ENCODE results near the gene GPR143. TPM values are rescaled to one million over a fixed set of nuclear protein-coding genes. Genes with fewer than 3 reads are reported as not detected.

GPR143 gene
- total RNA-seq, 3 donors from 2014 or later (not counting 1 experiment from before 2014, with no cell fraction given): not detected

- Histone ChIP-seq H3K27me3 (ENCODE audit: control insufficient read depth, insufficient read depth, low read length) (peaks cover 2% of the 10 kb centered on the region), H3K4me1 (ENCODE audit: control insufficient read depth, insufficient read depth, low read length) (no peaks in the 10 kb centered on the region), H3K4me3 (ENCODE audit: low read length) (no peak within 1 kb of the TSS), H3K9me3 (ENCODE audit: control insufficient read depth, insufficient read depth, low read length) (no peaks in the 10 kb centered on the region), H3K27ac (ENCODE audit: low read length) (no peak within 1 kb of the TSS), H3K36me3 (ENCODE audit: control insufficient read depth, insufficient read depth, low read length) (no peaks in the 10 kb centered on the region)
- no peak within 1 kb of the TSS for H3K27ac Mint-ChIP-seq
- H3K4me1 Mint-ChIP-seq: no peaks in the 10 kb centered on the region
- H3K36me3 Mint-ChIP-seq: no peaks in the 10 kb centered on the region
- H3K4me3 Mint-ChIP-seq: peak within 1 kb of the TSS; percentile 65
- under 1% methylated on average over 114 of the region's 132 CpGs for WGBS (ENCODE audit: insufficient coverage)
- H3K9me3 Mint-ChIP-seq: no peaks in the 10 kb centered on the region
- ATAC-seq: peak in 1 of 3 donors; percentile 13
- no peak for TF ChIP-seq CTCF (IDR thresholded peaks at IDR 0.05)
- DNase-seq: no peak
- intact Hi-C loops (cut with micrococcal nuclease): no loop called here
- H3K27me3 Mint-ChIP-seq (ENCODE audit: low read depth in 2 of 2): peaks cover 12 to 43% of the 10 kb centered on the region in 2 donors
These were observed 20.5 kb upstream of the GPR143 start, which contains the start of gene SHROOM2 for GRCh38 chrX:9785944-9786797. Gene SHROOM2, plus strand, starts transcription at chrX:9786429. Its CDS starts 117 bp downstream, at chrX:9786546.

DNA sequence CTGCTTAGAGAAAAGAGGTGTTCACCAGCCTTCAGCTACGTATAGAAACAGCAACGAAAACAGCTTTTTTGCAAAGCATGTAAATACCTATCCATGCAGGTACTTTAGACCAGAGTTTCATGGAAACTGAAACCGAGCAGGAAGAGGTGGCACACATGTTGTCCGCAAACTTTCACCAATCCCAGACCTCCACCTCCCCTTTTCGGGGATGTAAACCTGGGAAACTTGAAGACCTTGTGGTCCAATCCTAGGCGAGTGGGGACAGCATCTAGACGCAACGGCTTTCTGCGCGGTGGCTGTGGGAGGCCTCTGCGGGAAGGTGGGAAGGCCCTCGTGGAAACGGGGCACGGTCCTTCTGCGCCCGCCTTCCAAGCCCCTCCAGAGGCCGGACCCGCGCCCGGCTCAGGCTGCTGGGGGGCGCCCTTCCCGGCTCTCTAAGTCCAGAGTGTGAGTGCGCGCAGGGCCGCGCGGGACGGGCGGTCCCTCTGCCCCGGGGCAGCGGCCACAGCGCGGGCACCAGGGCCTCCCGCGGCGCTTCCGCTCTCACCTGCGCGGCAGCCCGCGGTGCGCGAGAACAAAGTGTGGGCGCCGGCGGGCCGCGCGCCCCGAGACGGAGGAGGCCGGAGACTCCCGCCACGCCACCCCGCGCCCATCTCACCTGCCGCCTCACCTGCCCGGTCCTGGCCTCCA is 19.8 kb upstream of the GPR143 start:
- no peaks in the 10 kb centered on the region for H3K9me3 ChIP-seq (ENCODE audit: control insufficient read depth, insufficient read depth, low read length)
- H3K4me1 Mint-ChIP-seq: no peaks in the 10 kb centered on the region
- H3K36me3 ChIP-seq (ENCODE audit: control insufficient read depth, insufficient read depth, low read length): no peaks in the 10 kb centered on the region
- no peak for DNase-seq
- intact Hi-C loops (cut with micrococcal nuclease): no loop called here
- peaks cover 2% of the 10 kb centered on the region for H3K27me3 ChIP-seq (ENCODE audit: control insufficient read depth, insufficient read depth, low read length)
- ATAC-seq: peak in 1 of 3 donors; percentile 12
- no peaks in the 10 kb centered on the region for H3K9me3 Mint-ChIP-seq
- H3K4me1 ChIP-seq (ENCODE audit: control insufficient read depth, insufficient read depth, low read length): no peaks in the 10 kb centered on the region
- H3K27ac ChIP-seq (ENCODE audit: low read length): no peak overlapping the region
- no peak overlapping the region for H3K4me3 Mint-ChIP-seq
- no peak overlapping the region for H3K27ac Mint-ChIP-seq
- WGBS (ENCODE audit: insufficient coverage): 6% methylated on average over 56 of the region's 58 CpGs
- peaks cover 12 to 39% of the 10 kb centered on the region in 2 donors for H3K27me3 Mint-ChIP-seq (ENCODE audit: low read depth in 2 of 2)
- no peak overlapping the region for H3K4me3 ChIP-seq (ENCODE audit: low read length)
- H3K36me3 Mint-ChIP-seq: no peaks in the 10 kb centered on the region
- TF ChIP-seq CTCF (IDR thresholded peaks at IDR 0.05): no peak

- Histone ChIP-seq H3K9me3 (ENCODE audit: control insufficient read depth, insufficient read depth, low read length) (no peaks in the 10 kb centered on the region), H3K27ac (ENCODE audit: low read length) (no peak overlapping the region), H3K4me1 (ENCODE audit: control insufficient read depth, insufficient read depth, low read length) (no peaks in the 10 kb centered on the region), H3K27me3 (ENCODE audit: control insufficient read depth, insufficient read depth, low read length) (peaks cover 2% of the 10 kb centered on the region), H3K4me3 (ENCODE audit: low read length) (no peak overlapping the region), H3K36me3 (ENCODE audit: control insufficient read depth, insufficient read depth, low read length) (no peaks in the 10 kb centered on the region)
- no peaks in the 10 kb centered on the region for H3K36me3 Mint-ChIP-seq
- no peak for ATAC-seq
- no peaks in the 10 kb centered on the region for H3K9me3 Mint-ChIP-seq
- H3K27ac Mint-ChIP-seq: no peak overlapping the region
- 87% methylated on average over 6 of the region's 8 CpGs for WGBS (ENCODE audit: insufficient coverage)
- DNase-seq: no peak
- intact Hi-C loops (cut with micrococcal nuclease): no loop called here
- no peak overlapping the region for H3K4me3 Mint-ChIP-seq
- H3K27me3 Mint-ChIP-seq (ENCODE audit: low read depth in 2 of 2): peaks cover 12 to 33% of the 10 kb centered on the region in 2 donors
- no peaks in the 10 kb centered on the region for H3K4me1 Mint-ChIP-seq
- no peak for TF ChIP-seq CTCF (IDR thresholded peaks at IDR 0.05)
These were observed 18.7 kb upstream of the GPR143 start for GRCh38 chrX:9784332-9784731.
